Right lobe of liver (tissue), 6 donors: ENCODE data around the gene RUBCNL. TPM values are rescaled to one million over a fixed set of nuclear protein-coding genes. Genes with fewer than 3 reads are reported as not detected.

Experiments
- ATAC-seq, 4 donors: fragments of 200-7000 bp; cut with Tn5 transposase; one replicate each; pipeline ENCODE4 v1.9.1; 2020; ENCODE audit warnings: mild to moderate bottlenecking in 4 of 4, moderate library complexity in 4 of 4
- DNase-seq, 3 donors: peaks; one replicate each; pipeline ENCODE4 v3.0.0-alpha.2; 2020
- H3K27ac ChIP-seq, 3 donors: fragments of 200-600 bp; one replicate each; pipeline ENCODE4 v1.8.0; 2022
- H3K27me3 ChIP-seq, 2 donors: fragments of 200-600 bp; one replicate each; pipeline ENCODE4 v1.8.0; 2022
- H3K36me3 ChIP-seq, 4 donors: fragments of 200-600 bp; sonication (generic) in 1 of 4; one replicate each; pipeline versions ENCODE4 v1.5.1 to v1.8.0; 2017 to 2022; ENCODE audit warnings: control low read depth in 1 of 4
- H3K4me1 ChIP-seq, 4 donors: fragments of 200-600 bp; sonication (generic) in 1 of 4; one replicate each; pipeline versions ENCODE4 v1.5.1 to v1.8.0; 2017 to 2022; ENCODE audit warnings: control low read depth in 1 of 4
- H3K4me3 ChIP-seq, 3 donors: fragments of 200-600 bp; one replicate each; pipeline ENCODE4 v1.8.0; 2022
- H3K9me3 ChIP-seq, 4 donors: fragments of 200-600 bp; sonication (generic) in 1 of 4; one replicate each; pipeline versions ENCODE4 v1.5.1 to v1.8.0; 2017 to 2022; ENCODE audit warnings: control low read depth in 1 of 4
- POLR2A ChIP-seq: fragments of 450-650 bp; IDR thresholded peaks from one replicate; pipeline ENCODE4 v1.6.1; 2017; ENCODE audit warnings: antibody characterized with exemption, mild to moderate bottlenecking
- WGBS: methylation state at CpG from one replicate; pipeline ENCODE4 v1.1.6; 2018; ENCODE audit warnings: low coverage, low lambda C conversion rate; ENCODE audit not compliant: insufficient coverage; ENCODE audit errors: missing lambda C conversion rate; 5-methylcytosine and 5-hydroxymethylcytosine counted together
- intact Hi-C, 2 donors: fragments of 100-400 bp; cut with DNase I; formaldehyde crosslinking; loops; one replicate each; pipeline versions ENCODE4 v1.11.2 to v1.14.1; 2022
- total RNA-seq, 6 experiments: library from RNA; depleted of rRNA in 2 of 6; stranded (reverse); fragments of >200 nt in 2 of 6; fragmentation: NEBNext Ultra II Directional in 3 of 6; extraction: Animal tissue kit (Norgen Biotek cat#: 25700) in 3 of 6; gene quantifications; one replicate each; pipeline versions ENCODE4 v1.1.0 to v1.2.4, GENCODE V29; 2016 to 2023
- TF ChIP-seq, protein P1 (sequence below), 4 donors: fragments of 200-600 bp in 3 of 4; fragments of 450-650 bp in 1 of 4; IDR thresholded peaks; one replicate each; pipeline versions ENCODE4 v1.5.1 to v1.8.0; 2016 to 2022; ENCODE audit warnings: antibody characterized with exemption in 4 of 4, mild to moderate bottlenecking in 2 of 4
- donor health status: DM: no; HTN: yes; CAD: no.
- donor health status: DM: no; HTN: no; CAD: no.
- donor health status: DM: no; HTN: no; CAD: no.
- donor health status: DM: no; HTN: yes; CAD: no.
- donor health status: DM: no; HTN: yes; CAD: no.

The RUBCNL gene
- total RNA-seq, 6 experiments from 2014 or later = 0.46 to 2.3 (median 1.0) TPM

DNA sequence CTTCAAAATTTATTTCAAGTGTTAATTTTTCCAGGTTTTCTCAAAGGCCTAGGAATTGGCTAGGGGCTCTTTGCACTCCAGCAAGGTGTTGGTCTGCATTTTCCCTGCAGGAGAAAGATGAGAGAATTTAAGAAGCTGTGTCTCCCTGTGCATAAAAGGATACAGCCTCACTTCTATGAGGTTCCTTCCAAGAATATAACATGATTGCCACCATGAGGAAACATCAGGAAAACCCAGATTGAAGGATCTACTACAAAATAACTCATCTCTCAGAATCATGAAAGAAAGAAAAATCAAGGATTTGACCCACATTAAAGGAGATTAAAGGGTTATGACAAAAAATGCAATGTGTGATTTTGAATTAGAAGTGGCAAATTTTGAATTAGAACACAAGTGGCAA, 69.9 kb downstream of the RUBCNL start:
- H3K27ac ChIP-seq = no peak overlapping the region
- no peaks in the 10 kb centered on the region for H3K36me3 ChIP-seq
- H3K4me3 ChIP-seq = no peak overlapping the region
- no peak for TF ChIP-seq POLR2A
- TF ChIP-seq, protein P1, sequence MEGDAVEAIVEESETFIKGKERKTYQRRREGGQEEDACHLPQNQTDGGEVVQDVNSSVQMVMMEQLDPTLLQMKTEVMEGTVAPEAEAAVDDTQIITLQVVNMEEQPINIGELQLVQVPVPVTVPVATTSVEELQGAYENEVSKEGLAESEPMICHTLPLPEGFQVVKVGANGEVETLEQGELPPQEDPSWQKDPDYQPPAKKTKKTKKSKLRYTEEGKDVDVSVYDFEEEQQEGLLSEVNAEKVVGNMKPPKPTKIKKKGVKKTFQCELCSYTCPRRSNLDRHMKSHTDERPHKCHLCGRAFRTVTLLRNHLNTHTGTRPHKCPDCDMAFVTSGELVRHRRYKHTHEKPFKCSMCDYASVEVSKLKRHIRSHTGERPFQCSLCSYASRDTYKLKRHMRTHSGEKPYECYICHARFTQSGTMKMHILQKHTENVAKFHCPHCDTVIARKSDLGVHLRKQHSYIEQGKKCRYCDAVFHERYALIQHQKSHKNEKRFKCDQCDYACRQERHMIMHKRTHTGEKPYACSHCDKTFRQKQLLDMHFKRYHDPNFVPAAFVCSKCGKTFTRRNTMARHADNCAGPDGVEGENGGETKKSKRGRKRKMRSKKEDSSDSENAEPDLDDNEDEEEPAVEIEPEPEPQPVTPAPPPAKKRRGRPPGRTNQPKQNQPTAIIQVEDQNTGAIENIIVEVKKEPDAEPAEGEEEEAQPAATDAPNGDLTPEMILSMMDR (IDR thresholded peaks at IDR 0.05) = peak in 2 of 4 donors; percentile 4 to 17
- ATAC-seq (no peak), DNase-seq (no peak)
- intact Hi-C loops = no loop called here
- H3K9me3 ChIP-seq = no peaks in the 10 kb centered on the region
- H3K27me3 ChIP-seq = no peaks in the 10 kb centered on the region
- peaks cover 0 to 10% (median 0%) of the 10 kb centered on the region in 4 donors for H3K4me1 ChIP-seq

DNA sequence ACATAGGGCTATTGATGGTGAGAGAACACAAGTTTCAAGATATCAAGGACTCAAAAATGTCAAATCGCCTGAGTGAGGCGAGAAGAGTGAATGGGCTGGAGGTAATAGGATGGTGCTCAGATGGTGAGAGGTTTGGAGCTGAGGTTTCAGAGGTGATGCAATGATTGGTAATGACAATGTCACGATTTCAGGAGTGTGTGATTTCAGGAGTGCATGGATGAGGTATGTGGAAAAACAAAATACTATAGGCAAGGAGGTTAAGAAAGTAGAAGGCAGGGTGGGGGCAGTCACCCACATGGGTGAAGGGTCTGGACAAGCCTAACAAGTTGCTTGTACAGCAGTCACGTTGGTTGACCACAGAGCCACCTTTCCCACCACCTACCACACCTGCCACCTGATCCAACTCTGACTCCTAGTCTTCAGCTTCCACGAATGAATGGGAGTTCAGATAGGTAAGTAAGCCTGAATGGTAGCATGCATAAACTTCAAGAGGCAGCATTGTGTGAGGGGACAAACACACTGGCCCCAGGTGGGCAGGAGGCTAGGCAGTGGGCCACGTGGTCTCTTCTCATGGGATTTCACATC, 71.5 kb downstream of the RUBCNL start:
- Histone ChIP-seq H3K27me3 (no peaks in the 10 kb centered on the region), H3K36me3 (no peaks in the 10 kb centered on the region), H3K4me1 (no peaks in the 10 kb centered on the region), H3K4me3 (no peak overlapping the region), H3K9me3 (no peaks in the 10 kb centered on the region), H3K27ac (no peak overlapping the region)
- TF ChIP-seq, protein P1 (IDR thresholded peaks at IDR 0.05) = no peak
- no peak for TF ChIP-seq POLR2A
- no peak for DNase-seq
- no peak for ATAC-seq
- 90% methylated on average over 6 of the region's 6 CpGs for WGBS
- intact Hi-C loops = no loop called here

GRCh38 chr13:46315036-46315435, 72.0 kb downstream of the RUBCNL start:
- ATAC-seq = no peak
- Histone ChIP-seq H3K9me3 (no peaks in the 10 kb centered on the region), H3K4me1 (no peaks in the 10 kb centered on the region), H3K27ac (no peak overlapping the region), H3K27me3 (no peaks in the 10 kb centered on the region), H3K36me3 (no peaks in the 10 kb centered on the region), H3K4me3 (no peak overlapping the region)
- intact Hi-C loops = no loop called here
- DNase-seq = no peak
- no peak for TF ChIP-seq POLR2A

DNA sequence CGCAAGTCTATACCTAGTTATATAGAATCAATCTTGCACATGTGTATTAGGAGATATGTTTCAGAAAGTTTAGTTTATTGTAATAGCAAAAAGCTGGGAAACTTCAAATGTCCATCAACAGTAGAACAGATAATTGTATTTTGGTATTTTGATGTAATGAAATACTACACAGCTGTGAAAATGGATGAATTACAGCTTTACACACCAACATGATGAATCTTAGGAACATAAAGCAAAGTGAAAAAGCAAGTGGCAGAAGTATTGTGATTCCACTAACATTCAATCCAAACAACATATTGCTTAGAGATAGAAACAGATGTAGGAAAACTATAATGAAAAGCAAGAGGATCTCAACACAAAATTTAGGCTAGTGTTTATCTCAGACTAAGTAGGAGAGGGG, 72.5 kb downstream of the RUBCNL start:
- Histone ChIP-seq H3K27me3 (no peaks in the 10 kb centered on the region), H3K36me3 (no peaks in the 10 kb centered on the region), H3K27ac (no peak overlapping the region), H3K4me1 (no peaks in the 10 kb centered on the region), H3K4me3 (no peak overlapping the region), H3K9me3 (no peaks in the 10 kb centered on the region)
- 75% methylated on average over 1 of the region's 1 CpG for WGBS
- TF ChIP-seq POLR2A = no peak
- TF ChIP-seq, protein P1 (IDR thresholded peaks at IDR 0.05) = no peak
- ATAC-seq = no peak
- intact Hi-C loops = no loop called here
- DNase-seq = no peak

DNA sequence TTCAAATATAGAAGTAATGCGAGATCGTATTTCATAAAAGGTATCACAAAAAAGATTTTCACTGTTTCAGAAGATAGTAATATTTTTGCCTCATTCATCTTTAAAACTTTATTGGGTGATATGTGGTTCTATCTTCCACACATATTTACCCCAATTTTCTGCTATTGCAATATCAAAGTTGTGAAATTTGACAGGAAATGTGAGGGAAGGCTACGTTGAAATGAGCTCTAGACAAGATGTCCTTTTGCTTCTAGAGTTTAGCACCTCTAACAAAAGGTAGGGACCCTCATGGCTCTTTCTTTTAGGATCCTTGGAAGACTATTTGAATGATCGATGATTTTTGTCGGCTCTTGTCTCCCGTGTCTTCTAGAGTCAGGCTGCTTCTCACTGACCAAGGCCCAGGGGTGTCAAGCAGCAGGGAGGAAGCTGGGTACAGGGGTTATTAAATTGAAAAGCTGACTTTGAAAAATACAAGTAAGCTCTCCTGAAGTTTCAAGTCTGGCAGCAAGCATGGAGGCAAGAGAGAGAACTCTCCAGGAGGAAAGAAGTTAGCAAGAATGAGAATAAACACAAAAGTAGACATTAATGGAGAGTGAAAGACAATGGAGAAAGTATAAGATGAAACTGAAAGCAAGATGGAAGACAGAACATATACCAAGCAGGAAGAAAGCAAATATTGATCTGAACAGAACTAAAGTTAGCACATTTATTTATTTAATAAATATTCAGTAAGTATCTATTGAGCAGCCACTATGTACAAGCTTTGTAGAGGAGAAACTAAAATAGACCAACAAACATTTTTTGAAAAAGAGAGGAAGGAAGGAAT, 73.4 kb downstream of the RUBCNL start:
- no peaks in the 10 kb centered on the region for H3K4me1 ChIP-seq
- H3K27ac ChIP-seq = no peak overlapping the region
- DNase-seq (no peak), ATAC-seq (no peak)
- 78% methylated on average over 6 of the region's 6 CpGs for WGBS
- TF ChIP-seq POLR2A = no peak
- TF ChIP-seq, protein P1 (IDR thresholded peaks at IDR 0.05) = no peak
- no peaks in the 10 kb centered on the region for H3K9me3 ChIP-seq
- intact Hi-C loops = no loop called here
- H3K27me3 ChIP-seq = no peaks in the 10 kb centered on the region
- no peaks in the 10 kb centered on the region for H3K36me3 ChIP-seq
- H3K4me3 ChIP-seq = no peak overlapping the region
